Right kidney (tissue), 1 donor: ENCODE measurements around the gene MACROD2.

Source experiments
- DNase-seq: peaks from one replicate; pipeline ENCODE4 v3.0.0-alpha.2; 2016

The MACROD2 gene

DNA sequence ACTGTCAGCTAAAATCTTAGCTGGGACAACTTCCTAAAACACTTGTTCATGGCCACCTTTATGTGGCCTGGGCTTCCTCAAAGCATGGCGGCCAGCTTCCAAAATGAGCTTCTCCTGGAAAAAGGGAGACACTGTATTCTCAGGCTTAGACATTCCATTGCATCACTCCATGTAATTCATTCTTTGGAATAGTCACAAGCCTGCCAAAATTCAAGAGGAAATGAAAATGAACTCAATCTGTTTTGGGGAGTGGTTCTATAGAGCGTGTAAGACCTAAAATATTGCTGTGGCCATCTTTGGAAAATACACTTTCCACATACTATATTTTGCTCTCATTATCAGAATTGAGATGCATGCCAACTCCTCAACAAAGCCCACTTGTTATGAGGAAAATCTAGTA, 1890.9 kb downstream of the MACROD2 start:
- DNase-seq = no peak

DNA sequence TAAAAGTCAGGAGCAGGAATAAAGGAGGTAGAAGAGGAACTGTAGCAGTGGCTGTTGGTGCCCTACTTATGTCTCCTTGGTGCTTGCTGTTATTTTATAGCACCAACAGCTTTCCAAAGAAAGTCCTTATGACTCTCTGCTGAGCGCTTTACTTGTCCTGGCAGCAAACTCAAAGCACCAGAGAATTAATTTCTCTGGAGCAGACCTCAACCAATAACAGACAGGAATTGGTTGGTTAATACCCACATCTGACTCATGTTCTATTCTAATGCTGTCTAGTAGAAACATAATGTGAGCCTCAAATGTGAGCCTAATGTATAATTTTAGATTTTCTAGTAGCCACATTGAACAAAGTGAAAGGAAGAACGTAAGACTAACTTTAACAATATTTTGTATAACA, 1892.1 kb downstream of the MACROD2 start:
- no peak for DNase-seq

DNA sequence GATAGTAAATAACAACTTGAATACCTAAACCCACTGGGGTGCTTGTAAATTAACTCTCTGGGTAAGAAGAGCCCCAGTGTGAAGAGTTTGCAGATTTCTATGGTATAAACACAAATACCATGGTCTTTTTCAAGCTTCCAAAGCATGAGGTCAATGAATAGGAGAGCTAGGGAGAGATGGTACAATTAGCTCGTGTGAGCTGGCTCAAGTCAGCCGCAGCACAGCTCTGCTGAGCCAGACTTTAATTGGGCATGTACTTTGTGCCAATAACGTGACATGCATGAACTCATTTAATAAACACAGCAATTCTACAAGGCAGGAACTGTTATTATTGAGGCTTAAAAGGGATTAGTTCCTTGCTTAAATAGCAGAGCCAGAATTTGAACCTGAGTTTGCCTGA, 1893.7 kb downstream of the MACROD2 start:
- DNase-seq = no peak

DNA sequence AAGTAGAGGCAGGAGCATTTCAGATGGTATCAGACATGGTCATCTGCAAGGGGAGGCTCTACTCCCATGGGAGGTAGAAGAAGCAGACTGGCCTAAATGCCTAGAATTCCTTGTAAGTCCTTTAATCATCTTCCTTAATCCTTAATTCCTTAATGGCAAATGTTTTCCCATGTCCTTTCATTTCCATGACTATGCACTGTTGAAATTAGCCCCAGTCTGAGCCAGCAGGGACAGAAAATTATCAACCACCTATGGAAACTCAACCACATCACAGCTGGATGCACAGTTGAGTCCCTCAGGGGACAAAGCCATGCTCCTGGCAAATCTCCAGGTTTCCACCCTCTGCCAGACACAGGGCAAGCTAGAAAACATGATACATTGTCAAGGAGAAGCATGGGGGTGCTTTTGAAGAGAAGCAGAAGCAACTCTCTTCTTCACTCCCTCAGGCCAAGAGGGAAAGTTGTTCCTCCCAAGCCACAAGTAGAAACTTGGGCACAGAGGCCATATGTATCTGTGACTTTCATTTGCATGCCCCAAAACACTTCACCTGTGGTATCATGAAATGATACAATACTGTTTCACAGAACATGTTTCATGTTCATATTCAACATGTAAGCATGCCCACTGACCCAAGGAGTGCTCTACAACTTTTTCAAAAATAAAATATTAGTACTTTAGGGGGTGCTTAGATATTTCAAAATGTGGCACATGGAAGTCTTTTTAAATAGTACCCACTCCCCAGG, 1894.4 kb downstream of the MACROD2 start:
- no peak for DNase-seq

DNA sequence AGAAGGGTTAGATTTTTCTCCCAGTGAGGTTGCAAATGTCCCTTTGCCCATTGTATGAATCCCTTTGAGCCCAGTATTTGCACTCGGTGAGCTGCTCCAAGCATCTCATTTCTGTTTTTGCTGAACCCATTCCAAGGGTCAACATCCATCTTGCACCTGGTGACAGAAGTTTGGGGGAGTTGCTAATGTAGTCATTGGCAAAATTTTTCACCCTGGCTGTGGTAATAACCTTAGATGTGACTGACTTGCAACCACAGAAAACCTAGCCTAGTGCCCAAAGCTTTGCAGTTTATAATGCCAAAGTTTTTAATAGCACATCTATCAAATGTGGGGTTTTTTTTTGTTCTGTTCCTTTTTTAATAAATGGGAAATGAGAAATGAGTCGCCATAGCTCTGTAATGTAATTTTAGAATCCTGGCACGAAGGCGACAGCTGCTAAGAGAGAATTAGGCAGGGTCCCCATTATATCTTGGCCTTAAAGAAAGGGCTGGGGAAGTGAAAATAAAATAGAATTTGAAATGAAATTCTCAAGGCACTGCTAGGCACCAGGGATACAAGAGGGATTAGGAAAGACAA, 1895.2 kb downstream of the MACROD2 start:
- no peak for DNase-seq

DNA sequence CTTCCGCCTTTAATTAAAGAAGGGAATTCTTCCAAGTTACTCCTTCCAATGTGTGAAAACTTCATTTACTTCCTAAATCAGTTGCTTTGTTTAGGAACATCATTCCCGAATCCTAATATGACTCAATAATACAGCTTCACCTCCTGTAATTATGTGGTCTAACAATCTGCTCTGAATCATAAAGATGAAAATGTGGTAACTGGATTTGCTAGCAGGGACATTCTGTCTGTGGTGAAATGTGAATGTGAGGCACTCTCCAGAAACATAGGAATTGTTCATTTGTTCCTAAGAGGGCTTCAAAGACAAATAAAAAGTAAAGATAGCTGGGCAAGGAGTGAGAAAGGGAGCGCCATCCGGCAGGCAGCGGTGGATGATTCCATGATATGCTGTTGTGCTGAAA, 1899.8 kb downstream of the MACROD2 start:
- no peak for DNase-seq

DNA sequence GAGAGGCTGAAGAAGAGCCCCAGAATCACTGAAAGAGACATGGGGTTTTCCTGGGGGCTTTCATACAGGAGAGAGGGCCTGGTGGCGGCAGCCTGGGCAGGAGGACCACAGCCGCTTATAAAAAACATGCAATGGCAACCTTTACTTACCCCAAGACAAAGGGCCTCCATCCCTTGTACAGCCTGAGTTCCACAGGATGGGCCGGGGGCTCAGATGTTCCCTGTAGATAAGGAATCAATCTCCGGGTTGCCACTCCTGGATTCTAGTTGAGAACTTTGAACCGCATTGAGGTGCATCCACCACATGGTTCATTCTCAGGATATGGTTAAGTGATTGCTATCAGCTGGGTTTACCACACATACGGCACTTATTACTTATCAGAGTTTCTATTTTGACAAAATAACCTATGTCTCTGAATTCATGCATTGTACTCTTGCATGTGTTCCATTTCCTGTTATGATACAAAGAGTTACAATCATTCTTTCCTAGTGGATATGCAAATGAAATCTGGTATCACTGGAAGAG, 1900.3 kb downstream of the MACROD2 start:
- no peak for DNase-seq

DNA sequence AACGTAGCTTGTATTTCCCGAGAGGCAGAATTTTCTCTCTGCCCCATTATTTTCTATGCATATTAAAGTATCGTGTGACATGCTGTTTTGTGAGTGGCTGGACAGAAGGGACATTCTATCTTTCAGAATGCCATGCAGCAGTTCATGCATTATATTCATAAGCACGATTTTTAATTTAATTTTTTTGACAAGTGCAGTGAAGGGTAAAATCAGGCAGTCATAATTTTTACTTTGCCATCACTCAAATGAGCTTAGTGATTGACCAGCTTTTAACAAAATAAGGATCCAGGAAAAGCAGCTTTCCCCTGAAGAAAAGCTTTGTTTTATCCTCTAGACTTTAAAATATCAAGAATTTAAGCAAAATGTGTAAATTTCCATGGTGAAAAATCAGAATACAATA, 1904.7 kb downstream of the MACROD2 start:
- DNase-seq = no peak

DNA sequence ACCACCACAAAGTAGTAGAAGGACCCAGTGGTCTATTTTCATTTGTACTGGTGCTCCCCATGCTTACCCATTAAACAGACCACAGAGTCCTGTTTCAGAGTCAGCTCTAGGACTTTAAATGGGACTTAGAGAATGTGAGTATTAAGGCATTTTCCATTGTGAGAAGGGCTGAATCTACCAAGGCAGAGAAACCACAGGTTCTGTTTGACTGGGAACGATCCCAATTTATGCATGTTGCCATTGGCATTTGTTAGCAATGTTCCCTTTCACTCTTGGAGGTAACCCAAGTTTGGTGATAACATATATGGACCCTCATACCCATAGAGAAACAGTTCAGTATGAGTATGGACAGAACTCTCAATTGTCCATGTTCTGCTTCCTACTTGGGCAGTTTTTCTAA, 1905.1 kb downstream of the MACROD2 start:
- DNase-seq = no peak

DNA sequence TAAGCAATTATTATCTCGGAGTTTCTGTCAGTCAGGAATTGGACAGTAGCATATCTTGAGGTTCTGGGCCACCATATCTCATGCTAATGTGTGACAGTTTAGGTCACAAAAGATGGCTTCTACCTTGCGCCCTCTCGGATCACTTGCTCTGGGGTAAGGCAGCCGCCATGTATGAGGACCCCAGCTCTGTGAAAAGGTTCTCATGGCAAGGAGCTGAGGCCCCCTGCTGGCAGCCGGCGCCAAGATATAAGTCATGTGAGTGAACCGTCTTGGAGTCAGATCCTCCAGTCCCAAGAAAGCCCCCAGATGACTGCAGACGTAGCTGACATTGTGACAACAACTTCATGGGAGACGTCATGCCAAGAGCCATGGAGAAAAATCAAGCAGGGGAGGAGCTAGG, 1907.2 kb downstream of the MACROD2 start:
- no peak for DNase-seq

DNA sequence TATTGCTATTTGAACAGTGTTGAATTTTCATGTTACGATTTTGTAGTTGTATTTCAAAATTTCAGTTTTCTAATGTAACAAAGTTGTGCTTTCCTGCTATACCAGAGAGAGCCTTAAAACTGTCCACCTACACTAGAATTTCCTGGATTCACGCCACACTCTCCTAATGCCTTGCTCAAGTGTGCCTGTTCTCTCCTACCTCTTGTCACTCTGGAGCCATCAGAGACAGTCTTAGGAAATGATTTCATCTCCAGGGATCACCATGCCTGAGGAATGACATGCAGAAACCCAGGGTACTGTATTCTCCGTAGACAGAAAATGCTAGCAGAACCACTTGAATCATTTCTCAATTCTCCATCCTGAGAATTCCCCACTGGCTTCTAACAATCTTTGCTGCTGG, 1910.3 kb downstream of the MACROD2 start:
- no peak for DNase-seq

DNA sequence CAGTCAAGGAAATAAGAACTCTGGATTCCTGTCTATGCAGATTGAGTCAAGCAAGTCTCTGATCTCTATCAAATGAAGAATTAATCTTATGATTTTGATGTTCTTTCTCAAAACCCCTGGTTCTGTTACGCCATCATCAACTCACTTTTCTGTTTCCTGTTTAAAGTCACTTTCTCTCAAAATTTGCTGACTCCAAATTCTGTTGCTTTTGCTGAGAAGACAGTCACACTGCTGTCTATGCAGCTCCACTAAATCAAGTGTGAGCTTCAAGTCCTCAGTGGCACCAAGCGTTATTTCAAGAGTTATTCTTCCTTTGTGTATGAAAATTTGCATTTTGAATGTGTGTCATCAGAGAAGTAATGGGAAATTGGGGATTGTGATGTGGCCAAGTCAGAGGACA, 1914.7 kb downstream of the MACROD2 start:
- no peak for DNase-seq

DNA sequence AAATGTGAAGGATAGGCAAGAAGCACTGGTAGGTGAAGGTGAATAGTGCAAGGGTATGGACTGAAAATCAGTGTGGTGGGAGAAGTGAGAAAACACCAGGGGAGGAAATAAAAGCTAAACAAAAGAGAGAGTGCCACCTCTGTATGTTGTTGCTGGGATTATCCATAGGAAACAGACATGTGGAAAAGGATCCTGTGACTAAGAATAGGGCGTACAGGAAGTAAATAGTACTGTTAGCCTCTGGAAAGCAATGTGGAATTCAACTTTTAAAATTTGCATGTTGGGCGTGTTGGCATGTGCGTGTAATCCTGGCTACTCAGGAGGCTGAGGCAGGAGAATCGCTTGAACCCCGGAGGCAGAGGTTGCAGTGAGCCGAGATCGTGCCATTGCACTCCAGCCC, 1916.3 kb downstream of the MACROD2 start:
- DNase-seq = no peak

DNA sequence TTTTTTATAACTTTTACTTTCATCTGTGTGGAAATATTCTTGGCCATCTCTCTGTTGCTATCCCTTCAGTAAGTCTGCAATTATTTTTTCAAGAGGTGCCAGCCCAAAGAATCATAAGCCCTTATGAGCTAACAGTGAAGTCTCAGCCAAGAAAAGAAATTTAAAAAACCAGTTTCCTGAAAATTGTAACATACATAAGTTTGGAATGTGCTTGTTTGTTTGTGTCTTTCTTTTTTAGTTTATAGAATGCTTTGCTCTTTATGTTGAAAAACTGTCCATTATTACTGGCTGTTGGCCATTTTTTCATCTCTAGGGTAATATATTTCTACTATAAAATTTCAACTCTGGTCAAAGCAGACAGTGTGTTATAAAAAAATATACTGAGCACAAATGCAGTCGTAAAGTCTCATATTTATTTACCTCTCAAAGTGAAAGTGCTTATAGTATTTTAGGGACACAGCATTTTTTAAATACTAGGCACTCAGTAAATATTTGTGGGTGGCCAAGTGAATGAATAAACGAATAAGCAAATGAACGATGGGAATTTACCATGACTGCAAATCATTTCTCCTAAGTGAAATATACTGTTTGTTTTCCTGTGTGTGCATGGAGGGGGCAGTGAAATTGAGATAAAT, 1918.2 kb downstream of the MACROD2 start:
- peak; percentile 16 for DNase-seq

DNA sequence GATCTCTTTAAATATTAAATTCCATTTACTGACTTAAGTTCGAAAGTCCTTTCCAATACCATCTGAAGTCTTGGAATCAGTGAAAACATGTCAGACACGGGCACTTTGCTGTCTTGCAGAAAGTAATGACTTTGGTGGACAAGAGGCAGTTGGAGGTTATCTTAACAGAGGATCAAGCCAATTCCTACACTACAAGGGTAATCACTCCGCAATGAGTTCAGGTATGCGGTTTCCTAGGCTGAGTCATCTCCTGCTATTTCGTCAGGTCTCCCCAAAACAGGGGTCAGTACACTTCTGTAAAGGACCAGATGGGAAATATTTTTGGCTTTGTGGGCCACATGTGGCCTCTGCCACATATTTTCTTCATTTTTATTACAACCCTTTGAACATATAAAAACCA, 1921.3 kb downstream of the MACROD2 start:
- DNase-seq = no peak

DNA sequence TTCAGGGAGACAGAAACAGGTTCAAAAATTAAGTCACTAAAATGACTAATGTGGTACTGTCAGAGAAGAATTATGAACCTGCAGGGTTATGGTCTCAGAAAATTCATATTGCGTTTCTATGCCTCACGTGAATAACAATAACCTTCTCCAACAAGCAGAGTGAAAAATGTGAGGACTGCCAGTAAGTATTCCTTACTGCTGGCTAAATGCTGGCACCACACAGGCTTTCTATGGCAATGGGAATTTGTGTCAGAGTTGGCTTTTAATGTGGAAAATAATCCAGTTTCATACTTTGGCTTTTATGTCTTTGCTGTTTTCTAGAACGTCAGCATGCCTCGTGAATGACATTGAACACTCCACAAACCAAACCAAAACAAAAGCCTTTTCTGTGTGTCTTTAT, 1922.0 kb downstream of the MACROD2 start:
- no peak for DNase-seq

DNA sequence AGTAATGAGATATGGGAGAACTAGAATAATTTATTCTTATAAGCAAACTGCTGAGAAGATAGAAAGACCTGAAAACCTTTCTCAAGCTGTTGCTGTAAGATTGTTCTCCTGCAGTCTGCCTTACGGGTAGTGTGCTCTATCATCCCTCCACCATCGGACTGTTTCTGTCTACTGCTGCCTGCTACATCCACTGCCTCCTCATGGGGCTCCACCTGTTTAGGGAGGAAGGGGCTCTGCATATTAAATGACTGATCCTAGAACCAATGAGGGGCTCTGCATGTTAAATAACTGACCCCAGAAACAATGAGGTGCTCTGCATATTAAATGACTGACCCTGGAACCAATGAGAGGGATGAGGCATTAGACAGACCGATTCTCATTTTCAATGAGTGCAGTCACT, 1923.3 kb downstream of the MACROD2 start:
- no peak for DNase-seq

DNA sequence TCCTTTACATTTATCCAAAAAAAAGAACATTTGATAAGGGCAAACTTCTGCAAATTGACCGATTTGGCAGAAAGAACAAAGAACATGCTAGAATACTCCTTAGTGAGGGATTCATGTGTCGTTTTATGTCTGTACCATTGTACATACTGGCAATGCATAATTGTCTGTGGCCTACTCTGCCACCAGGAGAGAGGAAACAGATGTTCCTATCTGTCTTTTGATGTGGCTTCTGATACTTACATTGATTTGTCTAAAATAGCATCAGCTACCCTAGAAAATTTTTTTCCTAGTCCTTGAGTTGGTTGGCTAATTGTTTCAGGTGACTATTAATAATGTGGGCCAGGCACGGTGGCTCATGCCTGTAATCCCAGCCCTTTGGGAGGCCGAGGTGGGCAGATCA, 1923.8 kb downstream of the MACROD2 start:
- DNase-seq = no peak

DNA sequence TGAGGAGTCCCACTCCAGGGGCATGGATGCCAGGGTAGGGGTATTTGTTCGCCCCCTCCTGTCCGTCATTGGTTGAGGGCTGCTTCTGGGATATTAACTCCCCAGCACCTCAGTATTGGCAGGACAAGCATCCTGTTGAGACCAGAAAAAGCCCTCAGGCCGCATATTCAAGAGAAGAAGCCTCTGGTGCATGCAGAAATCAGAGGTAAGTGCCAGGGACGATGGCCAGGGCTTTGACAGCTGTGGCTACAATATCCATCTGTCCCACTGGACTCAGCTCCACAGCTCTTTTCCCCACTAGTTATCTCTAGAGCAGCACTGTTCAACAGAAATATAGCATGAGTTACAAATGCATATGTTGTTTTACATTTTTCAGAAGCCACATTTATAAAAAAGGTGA, 1926.6 kb downstream of the MACROD2 start:
- DNase-seq = no peak

DNA sequence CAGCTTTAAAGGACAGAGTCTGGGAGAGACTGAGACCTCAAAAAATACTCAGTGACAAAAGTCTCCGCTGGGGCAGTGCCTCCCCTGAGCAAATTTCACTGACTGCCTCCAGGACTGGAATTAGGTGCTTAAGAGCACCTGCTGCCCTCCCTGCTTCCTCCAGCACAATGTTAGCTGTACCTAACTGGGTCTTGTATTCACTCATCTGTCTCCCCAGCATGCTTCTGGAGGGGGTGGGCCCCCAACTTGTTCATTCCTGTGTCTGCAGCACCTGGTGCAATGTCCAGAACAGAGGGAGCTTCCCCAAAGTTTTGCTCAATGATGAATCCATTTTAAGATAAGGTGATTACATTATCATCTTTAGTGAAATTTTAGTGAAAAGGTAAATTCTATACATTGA, 1927.2 kb downstream of the MACROD2 start:
- no peak for DNase-seq

DNA sequence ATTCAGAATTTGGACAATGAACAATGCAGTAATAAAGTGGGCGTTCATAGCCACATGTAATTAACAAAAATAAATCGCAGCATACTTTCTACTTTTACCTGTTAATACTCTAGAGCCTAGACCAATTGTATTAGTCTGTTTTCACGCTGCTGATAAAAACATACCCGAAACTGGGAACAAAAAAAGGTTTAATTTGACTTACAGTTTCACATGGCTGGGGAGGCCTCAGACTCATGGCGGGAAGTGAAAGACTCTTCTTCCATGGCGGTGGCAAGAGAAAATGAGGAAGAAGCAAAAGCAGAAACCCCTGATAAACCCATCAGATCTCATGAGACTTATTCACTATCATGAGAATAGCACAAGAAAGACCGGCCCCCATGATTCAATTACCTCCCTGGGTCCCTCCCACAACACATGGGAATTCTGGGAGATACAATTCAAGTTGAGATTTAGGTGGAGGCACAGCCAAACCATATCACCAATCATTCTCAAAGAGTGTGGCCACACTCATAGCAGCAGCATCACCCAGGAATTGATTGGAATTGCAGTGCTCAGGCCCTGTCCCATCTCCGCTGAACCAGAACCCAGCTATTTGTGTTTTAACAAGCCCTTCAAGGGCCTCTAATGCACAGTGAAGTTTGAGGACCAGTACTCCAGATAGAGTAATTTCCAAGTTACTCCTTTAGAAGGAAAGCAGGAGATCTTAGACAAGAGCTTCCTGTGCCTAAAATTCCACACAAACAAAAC, 1927.9 kb downstream of the MACROD2 start:
- no peak for DNase-seq

DNA sequence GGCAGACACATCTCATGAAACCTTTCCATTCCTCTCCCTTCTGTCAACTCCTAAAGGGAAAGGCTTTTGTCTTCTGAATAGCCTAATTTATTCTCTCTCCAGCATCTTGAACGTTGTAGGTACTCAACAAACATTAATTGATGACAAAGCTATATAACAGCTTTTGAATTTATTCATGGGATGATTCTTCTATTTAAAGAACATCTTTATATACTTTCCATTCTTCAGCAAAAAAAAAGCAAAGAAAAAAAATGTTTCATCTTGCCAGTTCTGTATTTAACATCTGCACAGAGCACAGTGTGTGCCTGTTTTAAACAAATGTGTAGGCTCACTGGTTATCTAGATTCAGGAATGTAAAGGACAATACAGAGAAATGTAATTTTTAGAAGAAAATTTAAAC, 1929.2 kb downstream of the MACROD2 start:
- DNase-seq = no peak

DNA sequence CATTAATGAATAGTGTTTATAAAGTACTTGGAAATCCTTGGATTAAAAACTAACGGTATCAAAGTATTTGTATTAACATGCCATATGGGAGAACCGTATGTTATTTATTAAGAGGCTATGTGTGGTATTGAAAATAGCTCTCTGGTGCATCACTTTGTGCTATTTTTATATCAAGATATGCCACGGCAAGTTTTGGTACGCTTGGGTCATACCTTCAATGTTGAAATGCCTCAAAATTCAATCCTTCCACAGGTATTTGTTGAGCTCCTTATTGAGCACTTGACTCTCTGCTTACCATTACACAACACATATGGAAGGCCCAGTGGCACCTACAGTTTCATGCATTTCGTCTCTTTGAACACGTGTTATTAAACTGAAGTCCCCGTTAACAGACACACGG, 1930.1 kb downstream of the MACROD2 start:
- DNase-seq = no peak
